Loucy (cell line): ENCODE data around the gene MYO5C.

ENCODE experiments used
- H2AFZ ChIP-seq: fragments of 200-600 bp; sonication (generic); 2 replicates; pipeline ENCODE4 v1.6.0; 2016; ENCODE audit warnings: antibody characterized with exemption, mild to moderate bottlenecking, low read length, moderate library complexity
- H3F3A ChIP-seq: fragments of 200-600 bp; 2 replicates; pipeline ENCODE4 v1.6.0; 2016; ENCODE audit warnings: antibody characterized with exemption, low read depth, mild to moderate bottlenecking
- H3K27me3 ChIP-seq: fragments of 200-600 bp; sonication (generic); 2 replicates; pipeline ENCODE4 v1.6.1; 2014; ENCODE audit warnings: low read length, mild to moderate bottlenecking; ENCODE audit not compliant: insufficient read depth, poor library complexity, severe bottlenecking
- H3K36me3 ChIP-seq: fragments of 200-600 bp; sonication (generic); 2 replicates; pipeline ENCODE4 v1.6.1; 2016; ENCODE audit warnings: low read length; ENCODE audit not compliant: insufficient read depth
- H3K4me1 ChIP-seq: fragments of 200-600 bp; sonication (generic); 2 replicates; pipeline ENCODE4 v1.5.1; 2014; ENCODE audit warnings: low read length, mild to moderate bottlenecking; ENCODE audit not compliant: insufficient read depth, poor library complexity, severe bottlenecking
- H3K4me2 ChIP-seq: fragments of 200-600 bp; sonication (generic); 2 replicates; pipeline ENCODE4 v1.6.0; 2014; ENCODE audit warnings: antibody characterized with exemption, low read length, low read depth, mild to moderate bottlenecking; ENCODE audit not compliant: poor library complexity, severe bottlenecking
- H3K4me3 ChIP-seq: fragments of 200-600 bp; sonication (generic); 2 replicates; pipeline ENCODE4 v1.5.1; 2014; ENCODE audit warnings: low read length, mild to moderate bottlenecking, mixed read lengths; ENCODE audit not compliant: poor library complexity, severe bottlenecking
- H3K79me2 ChIP-seq: fragments of 200-600 bp; sonication (generic); 2 replicates; pipeline ENCODE4 v1.6.1; 2014; ENCODE audit warnings: low read length; ENCODE audit not compliant: insufficient read depth
- H3K9ac ChIP-seq: fragments of 200-600 bp; sonication (generic); 2 replicates; pipeline ENCODE4 v1.6.0; 2014; ENCODE audit warnings: mild to moderate bottlenecking, low read depth, low read length, moderate library complexity; ENCODE audit not compliant: poor library complexity, severe bottlenecking
- H3K9me2 ChIP-seq: fragments of 200-600 bp; sonication (generic); replicated peaks from 2 replicates; pipeline ENCODE4 v1.6.1; 2016; ENCODE audit warnings: low read depth, low read length, mixed read lengths
- H3K9me3 ChIP-seq: fragments of 200-600 bp; sonication (generic); 2 replicates; pipeline ENCODE4 v1.6.1; 2014; ENCODE audit warnings: mild to moderate bottlenecking, antibody characterized with exemption, low read length, low read depth; ENCODE audit not compliant: insufficient read depth
- H4K20me1 ChIP-seq: fragments of 200-600 bp; sonication (generic); 2 replicates; pipeline ENCODE4 v1.6.0; 2014; ENCODE audit warnings: antibody characterized with exemption, low read length, mild to moderate bottlenecking; ENCODE audit not compliant: insufficient read depth, poor library complexity, severe bottlenecking
- CTCF ChIP-seq: fragments of 200-600 bp; sonication (generic); conservative IDR thresholded peaks from 2 replicates; pipeline ENCODE4 v1.5.1; 2014; ENCODE audit warnings: mild to moderate bottlenecking, antibody characterized with exemption, low read length
- EZH2phosphoT487 ChIP-seq: fragments of 200-600 bp; IDR thresholded peaks from 2 replicates; pipeline ENCODE4 v1.6.1; 2018; ENCODE audit warnings: antibody characterized with exemption, mild to moderate bottlenecking, moderate library complexity, borderline replicate concordance

The MYO5C gene

GRCh38 chr15:52230073-52230472, 65.5 kb downstream of the MYO5C start:
- Histone ChIP-seq H3K79me2 (no peaks in the 10 kb centered on the region), H3K9ac (no peak overlapping the region), H3K27me3 (no peaks in the 10 kb centered on the region), H3K4me1 (peaks cover 37% of the 10 kb centered on the region), H2AFZ (no peak overlapping the region), H4K20me1 (no peaks in the 10 kb centered on the region), H3F3A (no peaks in the 10 kb centered on the region), H3K9me3 (no peaks in the 10 kb centered on the region), H3K4me3 (no peak overlapping the region), H3K36me3 (no peaks in the 10 kb centered on the region), H3K9me2 (no peaks in the 10 kb centered on the region), H3K4me2 (no peak overlapping the region)
- TF ChIP-seq CTCF, result no peak
- no peak for TF ChIP-seq EZH2phosphoT487

GRCh38 chr15:52228921-52229320, 66.7 kb downstream of the MYO5C start:
- Histone ChIP-seq H3K36me3 (no peaks in the 10 kb centered on the region), H3K4me1 (peaks cover 35% of the 10 kb centered on the region), H3K9me2 (no peaks in the 10 kb centered on the region), H3K27me3 (no peaks in the 10 kb centered on the region), H2AFZ (no peak overlapping the region), H3K79me2 (no peaks in the 10 kb centered on the region), H3K4me3 (no peak overlapping the region), H3K9ac (no peak overlapping the region), H3K9me3 (no peaks in the 10 kb centered on the region), H3F3A (no peaks in the 10 kb centered on the region), H3K4me2 (no peak overlapping the region), H4K20me1 (no peaks in the 10 kb centered on the region)
- TF ChIP-seq EZH2phosphoT487, result no peak
- TF ChIP-seq CTCF, result no peak

- peaks cover 12% of the 10 kb centered on the region for H3K79me2 ChIP-seq
- H3K9ac ChIP-seq, result no peak overlapping the region
- no peak overlapping the region for H3K4me2 ChIP-seq
- no peak overlapping the region for H2AFZ ChIP-seq
- H4K20me1 ChIP-seq, result no peaks in the 10 kb centered on the region
- H3K9me3 ChIP-seq, result no peaks in the 10 kb centered on the region
- no peaks in the 10 kb centered on the region for H3K27me3 ChIP-seq
- H3K36me3 ChIP-seq, result no peaks in the 10 kb centered on the region
- no peaks in the 10 kb centered on the region for H3K9me2 ChIP-seq
- H3K4me3 ChIP-seq, result no peak overlapping the region
- TF ChIP-seq CTCF, result peak; percentile 77
- no peak for TF ChIP-seq EZH2phosphoT487
- peaks cover 38% of the 10 kb centered on the region for H3K4me1 ChIP-seq
- H3F3A ChIP-seq, result no peaks in the 10 kb centered on the region
These were observed 68.1 kb downstream of the MYO5C start for GRCh38 chr15:52227456-52227855.
